HPDE6-E6E7 (cell line): Measurements from ENCODE around the gene CYB561D2.

Source experiments
- DNase-seq: peaks from one replicate; pipeline ENCODE4 v3.0.0; 2011; ENCODE audit warnings: missing footprints; ENCODE audit errors: extremely low spot score

CYB561D2 gene

GRCh38 chr3:50390508-50391224 is 40.0 kb downstream of the CYB561D2 start:
- no peak for DNase-seq

GRCh38 chr3:50392101-50392715 is 41.5 kb downstream of the CYB561D2 start:
- no peak for DNase-seq

GRCh38 chr3:50393061-50393460 is 42.4 kb downstream of the CYB561D2 start:
- no peak for DNase-seq

- DNase-seq, result no peak
These were observed 44.6 kb downstream of the CYB561D2 start for GRCh38 chr3:50395070-50395860.

- peak; percentile 82 for DNase-seq
These were observed 45.8 kb downstream of the CYB561D2 start for GRCh38 chr3:50396502-50396901.

- DNase-seq, result no peak
These were observed 51.4 kb downstream of the CYB561D2 start for GRCh38 chr3:50401978-50402595.
